Prostate gland (tissue), 2 donors: ENCODE measurements around the gene GFOD2.

Source experiments
- POLR2A ChIP-seq: fragments of 450-650 bp; IDR thresholded peaks from one replicate; pipeline ENCODE4 v1.6.1; 2016; ENCODE audit warnings: antibody characterized with exemption, mild to moderate bottlenecking
- POLR2AphosphoS5 ChIP-seq: sonication (generic); formaldehyde crosslinking; IDR thresholded peaks from one replicate; pipeline ENCODE4 v1.6.1; 2017; ENCODE audit warnings: antibody characterized with exemption
- TF ChIP-seq, protein P1 (sequence below), 4 experiments: fragments of 200-600 bp in 2 of 4; fragments of 450-650 bp in 2 of 4; sonication (generic) in 2 of 4; IDR thresholded peaks; 1 replicate in 3 of 4; 2 replicates in 1 of 4; pipeline ENCODE4 v1.5.1; 2016 to 2019; ENCODE audit warnings: antibody characterized with exemption in 4 of 4, mild to moderate bottlenecking in 2 of 4, moderate library complexity in 2 of 4

DNA sequence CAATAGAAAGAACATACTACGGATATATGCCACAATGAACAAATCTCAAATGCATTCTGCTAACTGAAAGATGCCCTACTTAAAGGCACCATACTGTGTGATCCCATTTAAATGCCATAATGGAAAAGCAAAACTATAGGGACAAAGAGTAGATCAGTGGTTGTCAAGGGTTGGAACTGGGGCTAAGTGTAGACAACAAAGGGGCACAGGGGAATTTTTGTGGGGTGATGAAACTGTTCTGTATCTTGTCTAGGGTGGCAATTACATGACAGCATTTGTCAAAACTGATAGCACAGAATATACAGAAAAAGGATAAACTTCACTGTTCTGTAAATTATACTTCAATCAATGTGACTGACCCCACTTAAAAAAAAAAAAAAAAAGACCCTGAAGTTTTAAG lies 17.7 kb downstream of the GFOD2 start:
- TF ChIP-seq, protein P1, sequence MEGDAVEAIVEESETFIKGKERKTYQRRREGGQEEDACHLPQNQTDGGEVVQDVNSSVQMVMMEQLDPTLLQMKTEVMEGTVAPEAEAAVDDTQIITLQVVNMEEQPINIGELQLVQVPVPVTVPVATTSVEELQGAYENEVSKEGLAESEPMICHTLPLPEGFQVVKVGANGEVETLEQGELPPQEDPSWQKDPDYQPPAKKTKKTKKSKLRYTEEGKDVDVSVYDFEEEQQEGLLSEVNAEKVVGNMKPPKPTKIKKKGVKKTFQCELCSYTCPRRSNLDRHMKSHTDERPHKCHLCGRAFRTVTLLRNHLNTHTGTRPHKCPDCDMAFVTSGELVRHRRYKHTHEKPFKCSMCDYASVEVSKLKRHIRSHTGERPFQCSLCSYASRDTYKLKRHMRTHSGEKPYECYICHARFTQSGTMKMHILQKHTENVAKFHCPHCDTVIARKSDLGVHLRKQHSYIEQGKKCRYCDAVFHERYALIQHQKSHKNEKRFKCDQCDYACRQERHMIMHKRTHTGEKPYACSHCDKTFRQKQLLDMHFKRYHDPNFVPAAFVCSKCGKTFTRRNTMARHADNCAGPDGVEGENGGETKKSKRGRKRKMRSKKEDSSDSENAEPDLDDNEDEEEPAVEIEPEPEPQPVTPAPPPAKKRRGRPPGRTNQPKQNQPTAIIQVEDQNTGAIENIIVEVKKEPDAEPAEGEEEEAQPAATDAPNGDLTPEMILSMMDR (IDR thresholded peaks at IDR 0.05), result no peak
- TF ChIP-seq POLR2A (no peak), POLR2AphosphoS5 (no peak)
